ENCODE results near the gene SREBF1.

SREBF1 gene

GRCh38 chr17:17836818-17837379 lies at the start of gene SREBF1:
TSS of gene SREBF1 (minus strand) at chr17:17836986. CDS start at chr17:17836817, 169 bp downstream.
- TF ChIP-seq, protein P1, sequence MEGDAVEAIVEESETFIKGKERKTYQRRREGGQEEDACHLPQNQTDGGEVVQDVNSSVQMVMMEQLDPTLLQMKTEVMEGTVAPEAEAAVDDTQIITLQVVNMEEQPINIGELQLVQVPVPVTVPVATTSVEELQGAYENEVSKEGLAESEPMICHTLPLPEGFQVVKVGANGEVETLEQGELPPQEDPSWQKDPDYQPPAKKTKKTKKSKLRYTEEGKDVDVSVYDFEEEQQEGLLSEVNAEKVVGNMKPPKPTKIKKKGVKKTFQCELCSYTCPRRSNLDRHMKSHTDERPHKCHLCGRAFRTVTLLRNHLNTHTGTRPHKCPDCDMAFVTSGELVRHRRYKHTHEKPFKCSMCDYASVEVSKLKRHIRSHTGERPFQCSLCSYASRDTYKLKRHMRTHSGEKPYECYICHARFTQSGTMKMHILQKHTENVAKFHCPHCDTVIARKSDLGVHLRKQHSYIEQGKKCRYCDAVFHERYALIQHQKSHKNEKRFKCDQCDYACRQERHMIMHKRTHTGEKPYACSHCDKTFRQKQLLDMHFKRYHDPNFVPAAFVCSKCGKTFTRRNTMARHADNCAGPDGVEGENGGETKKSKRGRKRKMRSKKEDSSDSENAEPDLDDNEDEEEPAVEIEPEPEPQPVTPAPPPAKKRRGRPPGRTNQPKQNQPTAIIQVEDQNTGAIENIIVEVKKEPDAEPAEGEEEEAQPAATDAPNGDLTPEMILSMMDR (IDR thresholded peaks at IDR 0.05; ENCODE audit: extremely low read depth, insufficient read depth, missing control alignments), result no peak
- DNase-seq (ENCODE audit: low spot score), result peak; percentile 87
- in situ Hi-C loops (cut with MboI; ENCODE audit: low pct_unique_long_range_greater_than_20kb, low sequenced_read_pairs, unreplicated experiment), result no loop called here

DNA sequence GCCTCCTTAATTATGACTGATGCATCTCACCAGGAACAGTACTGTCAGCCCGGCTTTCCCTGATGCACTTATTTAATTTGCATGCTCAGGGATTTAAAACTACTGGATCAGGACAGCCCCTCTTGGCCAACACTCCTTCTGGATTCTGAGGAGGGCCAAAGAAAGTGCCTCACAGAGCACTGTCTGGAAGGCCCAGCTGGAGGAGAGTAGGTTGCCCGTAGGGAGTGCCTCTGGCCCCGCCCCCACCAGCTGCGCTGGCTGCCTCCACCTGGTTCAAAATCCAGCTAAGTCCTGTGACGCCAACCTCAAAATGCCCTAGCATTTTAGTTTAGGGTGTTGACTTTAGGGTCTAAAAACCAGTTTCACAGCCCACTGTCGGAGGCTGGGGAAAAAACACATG lies 49.4 kb upstream of the SREBF1 start:
- in situ Hi-C loops (cut with MboI; ENCODE audit: low pct_unique_long_range_greater_than_20kb, low sequenced_read_pairs, unreplicated experiment), result loop anchor here (10.0 kb wide), 1 partner anchor 149 kb away; the partner anchor contains the start of genes ATPAF2 and GID4

GRCh38 chr17:17884391-17885357 lies 47.9 kb upstream of the SREBF1 start:
- no peak for DNase-seq (ENCODE audit: low spot score)
- TF ChIP-seq, protein P1 (IDR thresholded peaks at IDR 0.05; ENCODE audit: extremely low read depth, insufficient read depth, missing control alignments), result no peak
- in situ Hi-C loops (cut with MboI; ENCODE audit: low pct_unique_long_range_greater_than_20kb, low sequenced_read_pairs, unreplicated experiment), result loop anchor here (10.0 kb wide), 1 partner anchor 150 kb away; the partner anchor contains the start of genes ATPAF2 and GID4

More for the DNA sequence above, 49.4 kb upstream of the SREBF1 start:
- TF ChIP-seq, protein P1 (IDR thresholded peaks at IDR 0.05; ENCODE audit: extremely low read depth, insufficient read depth, missing control alignments), result no peak
- no peak for DNase-seq (ENCODE audit: low spot score)

GRCh38 chr17:17883801-17884200 lies 47.0 kb upstream of the SREBF1 start:
- DNase-seq (ENCODE audit: low spot score), result no peak
- in situ Hi-C loops (cut with MboI; ENCODE audit: low pct_unique_long_range_greater_than_20kb, low sequenced_read_pairs, unreplicated experiment), result loop anchor here (10.0 kb wide), 1 partner anchor 151 kb away; the partner anchor contains the start of genes ATPAF2 and GID4
- TF ChIP-seq, protein P1 (IDR thresholded peaks at IDR 0.05; ENCODE audit: extremely low read depth, insufficient read depth, missing control alignments), result no peak

- no peak for DNase-seq (ENCODE audit: low spot score)
- TF ChIP-seq, protein P1 (IDR thresholded peaks at IDR 0.05; ENCODE audit: extremely low read depth, insufficient read depth, missing control alignments), result no peak
- in situ Hi-C loops (cut with MboI; ENCODE audit: low pct_unique_long_range_greater_than_20kb, low sequenced_read_pairs, unreplicated experiment), result loop anchor here (10.0 kb wide), 1 partner anchor 153 kb away; the partner anchor contains the start of genes ATPAF2 and GID4
These were observed 45.3 kb upstream of the SREBF1 start for GRCh38 chr17:17882082-17882581.

DNA sequence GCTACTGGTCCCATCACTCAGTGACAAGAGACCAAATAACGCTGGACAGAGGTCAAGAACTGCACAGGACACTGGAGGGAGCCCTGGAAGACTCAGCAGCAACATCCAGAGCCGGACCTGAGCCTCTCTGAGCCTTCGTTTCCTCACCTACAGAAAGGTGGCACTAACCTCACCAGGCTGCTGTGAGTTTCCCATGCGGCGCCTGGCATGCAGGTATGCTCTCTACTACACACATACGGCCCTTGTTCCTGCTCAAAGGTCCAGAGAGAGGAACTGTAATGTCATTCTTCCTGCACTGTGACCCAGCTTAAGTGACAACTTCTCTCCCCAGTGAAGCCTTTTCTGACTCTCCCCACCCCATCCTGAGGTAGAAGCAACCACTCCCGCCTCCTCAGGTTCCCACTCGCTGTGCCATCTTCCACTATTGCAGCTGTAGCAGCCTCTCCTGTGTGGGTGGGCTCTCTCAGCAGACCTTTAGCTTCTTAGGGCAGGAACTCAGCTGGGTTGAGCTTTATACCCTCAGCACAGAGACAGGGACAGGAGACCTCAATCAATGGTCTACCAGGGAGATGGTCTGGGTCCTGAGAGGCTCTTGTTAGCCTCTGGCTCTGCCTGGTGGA lies 43.9 kb upstream of the SREBF1 start:
- TF ChIP-seq, protein P1 (IDR thresholded peaks at IDR 0.05; ENCODE audit: extremely low read depth, insufficient read depth, missing control alignments), result no peak
- in situ Hi-C loops (cut with MboI; ENCODE audit: low pct_unique_long_range_greater_than_20kb, low sequenced_read_pairs, unreplicated experiment), result loop anchor here (10.0 kb wide), 1 partner anchor 154 kb away; the partner anchor contains the start of genes ATPAF2 and GID4
- DNase-seq (ENCODE audit: low spot score), result no peak
